Hepatocyte (in vitro differentiated cells): ENCODE measurements around the gene CCN5. TPM values are rescaled to one million over a fixed set of nuclear protein-coding genes. Genes with fewer than 3 reads are reported as not detected.

Experiments
- DNase-seq: peaks from one replicate; pipeline ENCODE4 v3.0.0-alpha.2; 2016; ENCODE audit warnings: low spot score
- H2AFZ ChIP-seq: fragments of 200-600 bp; sonication (generic); 2 replicates; pipeline ENCODE4 v1.6.0; 2016; ENCODE audit warnings: antibody characterized with exemption, mild to moderate bottlenecking
- H3K27ac ChIP-seq: fragments of 200-600 bp; sonication (generic); 2 replicates; pipeline ENCODE4 v1.5.1; 2016; ENCODE audit warnings: mild to moderate bottlenecking
- H3K27me3 ChIP-seq: fragments of 200-600 bp; sonication (generic); 2 replicates; pipeline ENCODE4 v1.6.1; 2016
- H3K36me3 ChIP-seq: fragments of 200-600 bp; sonication (generic); replicated peaks from 2 replicates; pipeline ENCODE4 v1.5.1; 2016; ENCODE audit warnings: low read depth; ENCODE audit not compliant: insufficient read depth
- H3K4me1 ChIP-seq: fragments of 200-600 bp; sonication (generic); 2 replicates; pipeline ENCODE4 v1.5.1; 2016; ENCODE audit warnings: mild to moderate bottlenecking, moderate library complexity; ENCODE audit not compliant: insufficient read depth
- H3K4me2 ChIP-seq: fragments of 200-600 bp; sonication (generic); 2 replicates; pipeline ENCODE4 v1.6.0; 2016
- H3K4me3 ChIP-seq: fragments of 200-600 bp; sonication (generic); 2 replicates; pipeline ENCODE4 v1.5.1; 2016; ENCODE audit warnings: mild to moderate bottlenecking
- H3K79me2 ChIP-seq: fragments of 200-600 bp; sonication (generic); 2 replicates; pipeline ENCODE4 v1.6.0; 2017; ENCODE audit warnings: mild to moderate bottlenecking
- H3K9me2 ChIP-seq: fragments of 200-600 bp; sonication (generic); replicated peaks from 2 replicates; pipeline ENCODE4 v1.6.0; 2017; ENCODE audit warnings: mild to moderate bottlenecking; ENCODE audit not compliant: insufficient read depth
- H3K9me3 ChIP-seq: fragments of 200-600 bp; sonication (generic); 2 replicates; pipeline ENCODE4 v1.5.1; 2016; ENCODE audit warnings: low read depth, mild to moderate bottlenecking
- H4K20me1 ChIP-seq: fragments of 200-600 bp; sonication (generic); 2 replicates; pipeline ENCODE4 v1.6.0; 2016; ENCODE audit warnings: mild to moderate bottlenecking; ENCODE audit not compliant: insufficient read depth, poor library complexity, severe bottlenecking
- EZH2 ChIP-seq: fragments of 200-600 bp; sonication (generic); IDR thresholded peaks from 2 replicates; pipeline ENCODE4 v1.6.1; 2016; ENCODE audit warnings: antibody characterized with exemption, mild to moderate bottlenecking, borderline replicate concordance
- EZH2phosphoT487 ChIP-seq: fragments of 200-600 bp; sonication (generic); IDR thresholded peaks from one replicate; pipeline ENCODE4 v1.6.1; 2018; ENCODE audit warnings: antibody characterized with exemption, mild to moderate bottlenecking, low read depth, moderate library complexity; ENCODE audit not compliant: unreplicated experiment, severe bottlenecking
- WGBS: methylation state at CpG from one replicate; pipeline ENCODE4 v1.1.6; 2016; ENCODE audit warnings: low lambda C conversion rate; ENCODE audit errors: missing lambda C conversion rate; 5-methylcytosine and 5-hydroxymethylcytosine counted together
- polyA plus RNA-seq: library from polyadenylated mRNA; unstranded; fragments of >200 nt; fragmentation: Nextera tagmentation; extraction: Ambion mirVana; gene quantifications from 2 replicates; pipeline ENCODE4 v1.2.1, GENCODE V29; 2016
- total RNA-seq: library from RNA; depleted of rRNA; stranded (reverse); fragments of >200 nt; gene quantifications from 2 replicates; pipeline ENCODE4 v1.2.3, GENCODE V29; 2014
- TF ChIP-seq, protein P1 (sequence below): fragments of 200-600 bp; sonication (generic); IDR thresholded peaks from 2 replicates; pipeline ENCODE4 v1.5.1; 2016; ENCODE audit warnings: antibody characterized with exemption, mild to moderate bottlenecking; ENCODE audit not compliant: poor library complexity

Gene CCN5
- total and polyA plus RNA-seq, 2 experiments from 2014 or later = 0.53 to 0.82 TPM

DNA sequence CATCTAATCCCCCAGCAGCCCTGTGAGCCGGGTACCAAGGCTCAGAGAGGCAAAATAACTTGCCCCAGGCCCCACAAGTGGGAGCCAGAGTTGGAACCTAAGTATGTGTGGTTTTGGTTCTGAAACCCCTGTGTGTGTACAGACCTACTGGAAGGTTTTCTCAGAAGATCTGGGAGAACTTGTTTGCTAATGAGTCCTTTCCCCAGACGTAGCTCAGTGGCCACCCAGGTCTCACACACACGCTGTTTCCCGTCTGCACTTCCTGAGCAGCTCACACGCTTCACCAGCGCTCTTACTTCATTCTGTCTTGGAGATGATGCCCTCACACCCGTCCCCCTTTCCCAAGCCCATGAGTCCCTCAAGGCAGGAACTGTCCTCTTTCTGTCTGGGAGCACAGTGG lies 8.2 kb downstream of the CCN5 start:
- Histone ChIP-seq H3K4me2 (no peak overlapping the region), H3K36me3 (no peaks in the 10 kb centered on the region), H3K4me1 (no peaks in the 10 kb centered on the region), H3K79me2 (no peaks in the 10 kb centered on the region), H3K27me3 (no peaks in the 10 kb centered on the region), H2AFZ (no peak overlapping the region), H4K20me1 (no peaks in the 10 kb centered on the region), H3K9me3 (no peaks in the 10 kb centered on the region), H3K4me3 (no peak overlapping the region), H3K27ac (no peak overlapping the region), H3K9me2 (no peaks in the 10 kb centered on the region)
- TF ChIP-seq EZH2phosphoT487 = no peak
- TF ChIP-seq, protein P1, sequence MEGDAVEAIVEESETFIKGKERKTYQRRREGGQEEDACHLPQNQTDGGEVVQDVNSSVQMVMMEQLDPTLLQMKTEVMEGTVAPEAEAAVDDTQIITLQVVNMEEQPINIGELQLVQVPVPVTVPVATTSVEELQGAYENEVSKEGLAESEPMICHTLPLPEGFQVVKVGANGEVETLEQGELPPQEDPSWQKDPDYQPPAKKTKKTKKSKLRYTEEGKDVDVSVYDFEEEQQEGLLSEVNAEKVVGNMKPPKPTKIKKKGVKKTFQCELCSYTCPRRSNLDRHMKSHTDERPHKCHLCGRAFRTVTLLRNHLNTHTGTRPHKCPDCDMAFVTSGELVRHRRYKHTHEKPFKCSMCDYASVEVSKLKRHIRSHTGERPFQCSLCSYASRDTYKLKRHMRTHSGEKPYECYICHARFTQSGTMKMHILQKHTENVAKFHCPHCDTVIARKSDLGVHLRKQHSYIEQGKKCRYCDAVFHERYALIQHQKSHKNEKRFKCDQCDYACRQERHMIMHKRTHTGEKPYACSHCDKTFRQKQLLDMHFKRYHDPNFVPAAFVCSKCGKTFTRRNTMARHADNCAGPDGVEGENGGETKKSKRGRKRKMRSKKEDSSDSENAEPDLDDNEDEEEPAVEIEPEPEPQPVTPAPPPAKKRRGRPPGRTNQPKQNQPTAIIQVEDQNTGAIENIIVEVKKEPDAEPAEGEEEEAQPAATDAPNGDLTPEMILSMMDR = no peak
- TF ChIP-seq EZH2 = no peak
- WGBS = 84% methylated on average over 7 of the region's 7 CpGs
- no peak for DNase-seq

DNA sequence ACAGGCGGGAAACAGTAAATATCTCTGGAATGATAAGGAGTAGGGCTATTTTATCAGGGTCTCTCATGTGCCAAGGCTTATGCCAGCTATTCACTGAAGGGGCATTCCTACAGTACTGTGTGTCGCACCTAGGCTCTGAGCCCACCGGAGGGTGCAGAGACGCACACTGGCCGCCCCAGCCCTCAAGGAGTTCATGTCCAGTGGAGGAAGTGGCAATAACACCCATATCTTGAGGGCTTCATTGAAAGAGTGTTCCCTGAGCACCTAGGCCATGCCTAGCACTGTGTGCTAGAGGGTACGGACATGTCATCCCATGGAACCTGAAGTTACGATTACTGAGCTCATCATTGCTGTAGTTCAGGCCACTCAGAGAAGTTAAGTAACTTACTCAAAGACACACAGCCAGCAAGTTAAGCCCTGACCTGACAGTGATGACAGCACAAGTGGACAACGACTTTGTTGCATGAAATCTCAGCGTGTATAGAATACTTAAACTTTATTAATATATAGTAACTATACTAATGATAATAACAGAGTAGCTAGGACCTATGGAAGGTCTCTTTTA lies 8.7 kb downstream of the CCN5 start:
- Histone ChIP-seq H3K9me2 (no peaks in the 10 kb centered on the region), H3K4me2 (no peak overlapping the region)
- 92% methylated on average over 9 of the region's 9 CpGs for WGBS

DNA sequence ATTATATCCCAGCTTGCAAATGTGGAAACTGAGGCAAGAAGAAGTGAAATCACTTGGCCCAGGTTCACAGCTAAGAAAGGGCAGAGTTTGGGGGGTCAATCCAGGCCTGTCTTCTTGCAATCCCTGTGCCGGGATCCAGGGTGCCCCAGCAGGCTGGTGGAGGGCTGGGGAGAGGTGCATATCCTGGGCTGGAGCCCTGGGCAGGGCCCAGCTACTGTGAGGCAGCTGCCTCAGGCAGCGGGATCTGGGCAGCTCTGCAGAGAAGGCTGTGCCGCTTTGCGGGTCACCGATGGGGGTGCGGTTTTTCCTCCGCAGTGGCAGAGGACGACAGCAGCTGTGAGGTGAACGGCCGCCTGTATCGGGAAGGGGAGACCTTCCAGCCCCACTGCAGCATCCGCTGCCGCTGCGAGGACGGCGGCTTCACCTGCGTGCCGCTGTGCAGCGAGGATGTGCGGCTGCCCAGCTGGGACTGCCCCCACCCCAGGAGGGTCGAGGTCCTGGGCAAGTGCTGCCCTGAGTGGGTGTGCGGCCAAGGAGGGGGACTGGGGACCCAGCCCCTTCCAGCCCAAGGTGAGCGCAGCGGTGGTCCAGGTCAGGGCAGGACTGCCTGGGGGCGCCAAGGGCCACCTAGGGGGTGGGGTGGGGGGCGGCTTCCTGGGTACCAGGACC lies 9.4 kb downstream of the CCN5 start:
- 89% methylated on average over 19 of the region's 26 CpGs for WGBS
- H3K4me3 ChIP-seq = no peak overlapping the region
- TF ChIP-seq, protein P1 = no peak
- TF ChIP-seq EZH2 (no peak), EZH2phosphoT487 (no peak)
- peaks cover 11% of the 10 kb centered on the region for H3K4me1 ChIP-seq
- no peaks in the 10 kb centered on the region for H3K79me2 ChIP-seq
- no peaks in the 10 kb centered on the region for H3K36me3 ChIP-seq
- DNase-seq = no peak
- H3K9me3 ChIP-seq = no peaks in the 10 kb centered on the region
- H3K27ac ChIP-seq = no peak overlapping the region
- no peaks in the 10 kb centered on the region for H3K27me3 ChIP-seq
- H4K20me1 ChIP-seq = no peaks in the 10 kb centered on the region
- H2AFZ ChIP-seq = no peak overlapping the region
- no peaks in the 10 kb centered on the region for H3K9me2 ChIP-seq
- H3K4me2 ChIP-seq = no peak overlapping the region

More for the DNA sequence above, 8.7 kb downstream of the CCN5 start:
- Histone ChIP-seq H3K9me3 (no peaks in the 10 kb centered on the region), H4K20me1 (no peaks in the 10 kb centered on the region), H3K4me1 (peaks cover 4% of the 10 kb centered on the region), H3K27me3 (no peaks in the 10 kb centered on the region), H3K36me3 (no peaks in the 10 kb centered on the region), H3K79me2 (no peaks in the 10 kb centered on the region), H2AFZ (no peak overlapping the region), H3K27ac (no peak overlapping the region), H3K4me3 (no peak overlapping the region)
- DNase-seq = no peak
- TF ChIP-seq, protein P1 = no peak
- TF ChIP-seq EZH2phosphoT487 (no peak), EZH2 (no peak)
